ENCODE results near the gene TLE3. TPM values are rescaled to one million over a fixed set of nuclear protein-coding genes. Genes with fewer than 3 reads are reported as not detected.
"Not testable (repeated sequence)": the region's sequence is repeated elsewhere in the genome, so short reads cannot be mapped to it uniquely, and the experiment has no call there.

The TLE3 gene
- polyA plus RNA-seq, 10 donors, result 19.1 to 35.3 (median 27.9) TPM

DNA sequence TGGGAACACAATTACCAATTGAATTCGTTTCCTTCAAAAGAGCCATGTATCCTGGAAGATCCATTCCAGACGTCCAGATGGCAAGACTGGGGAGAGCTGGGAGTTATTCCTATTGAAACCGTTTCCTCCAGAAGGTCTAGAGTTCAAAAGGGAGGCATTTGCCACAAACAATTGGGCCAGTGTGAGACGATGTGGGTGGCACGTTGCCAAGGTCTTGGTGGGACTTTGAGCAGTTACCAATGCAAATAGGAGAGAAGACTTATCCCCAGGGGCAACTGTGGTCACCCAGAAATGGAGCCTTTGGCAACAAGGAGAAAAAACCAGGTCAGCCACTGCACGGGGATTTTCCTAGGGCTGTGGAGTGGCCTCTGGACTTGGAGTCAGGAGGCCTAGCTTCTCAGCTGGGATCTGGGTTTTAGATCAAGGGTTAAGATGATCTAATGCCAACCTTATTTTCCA is 29.6 kb upstream of the TLE3 start:
- DNase-seq, result peak in 1 of 3 donors; percentile 42

DNA sequence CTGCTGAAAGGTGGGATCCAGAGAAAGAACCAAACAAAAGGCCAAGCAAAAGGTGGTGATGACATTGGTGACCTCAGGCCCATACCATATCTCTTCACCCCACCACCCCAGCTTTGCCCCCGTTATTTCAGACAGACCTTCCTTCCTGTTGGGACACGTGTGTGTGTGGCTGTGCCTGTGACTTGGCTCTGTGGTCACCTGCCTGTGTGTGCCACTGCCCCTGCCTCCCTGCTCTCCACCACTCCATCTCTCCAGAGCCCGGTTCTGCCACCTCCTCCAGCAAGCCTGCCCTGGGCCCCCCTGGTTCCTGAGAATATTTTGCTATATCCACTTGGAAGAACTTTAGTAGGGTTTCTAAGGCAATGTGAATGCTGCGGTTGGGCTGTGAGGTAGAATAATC is 28.6 kb upstream of the TLE3 start:
- no peak for DNase-seq

DNA sequence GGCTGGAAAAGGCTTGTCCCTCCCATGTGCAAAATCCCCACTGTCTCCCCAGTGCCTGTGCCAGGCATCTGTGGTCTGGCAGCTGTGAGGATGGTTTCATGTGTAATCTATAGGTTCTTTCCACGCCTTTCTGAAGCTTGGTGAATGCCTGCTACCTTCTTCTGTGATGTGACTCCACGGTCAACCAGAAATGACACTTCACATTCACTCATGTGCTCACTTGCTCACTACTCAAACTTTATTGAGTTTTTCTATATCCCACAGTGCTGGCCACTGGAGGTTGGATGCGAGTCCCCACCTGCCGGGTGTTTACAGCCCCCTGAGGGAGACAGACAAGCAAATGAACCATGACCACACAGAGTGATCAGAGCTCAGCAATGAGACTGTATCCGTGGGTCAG is 27.9 kb upstream of the TLE3 start:
- no peak for DNase-seq

DNA sequence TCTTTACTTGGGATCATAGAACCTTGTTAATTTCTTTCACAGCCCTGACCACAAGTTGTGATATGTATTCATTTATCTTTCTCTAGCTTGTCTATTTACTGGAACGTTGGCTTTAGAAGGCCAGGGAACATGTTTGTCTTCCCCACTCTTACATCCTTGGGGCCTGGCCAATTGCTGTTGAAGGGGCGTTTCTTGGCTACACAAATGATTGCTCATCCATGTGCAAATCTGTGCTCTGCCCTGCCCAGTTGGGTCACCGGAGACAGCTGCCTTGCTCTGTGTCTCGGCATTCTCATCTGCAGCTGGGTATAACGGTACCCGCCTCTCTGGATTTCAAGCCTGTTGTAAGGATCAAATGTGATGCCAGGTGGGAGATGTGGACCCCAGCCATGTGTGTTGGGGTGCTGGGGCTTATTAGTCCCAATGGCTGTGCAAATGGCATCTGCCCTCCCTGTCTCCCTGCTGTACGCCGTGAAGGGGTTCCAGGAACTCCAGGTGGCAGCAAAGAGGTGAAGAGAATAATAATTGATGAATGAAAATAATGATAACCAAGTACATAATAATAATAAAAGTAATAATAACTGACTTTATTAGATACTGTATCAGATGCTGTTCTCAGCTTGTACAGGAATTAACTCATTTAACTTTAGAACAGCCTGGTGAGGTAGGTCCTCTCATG is 24.0 kb upstream of the TLE3 start:
- DNase-seq, result peak in 2 of 3 donors; percentile 75 to 88

DNA sequence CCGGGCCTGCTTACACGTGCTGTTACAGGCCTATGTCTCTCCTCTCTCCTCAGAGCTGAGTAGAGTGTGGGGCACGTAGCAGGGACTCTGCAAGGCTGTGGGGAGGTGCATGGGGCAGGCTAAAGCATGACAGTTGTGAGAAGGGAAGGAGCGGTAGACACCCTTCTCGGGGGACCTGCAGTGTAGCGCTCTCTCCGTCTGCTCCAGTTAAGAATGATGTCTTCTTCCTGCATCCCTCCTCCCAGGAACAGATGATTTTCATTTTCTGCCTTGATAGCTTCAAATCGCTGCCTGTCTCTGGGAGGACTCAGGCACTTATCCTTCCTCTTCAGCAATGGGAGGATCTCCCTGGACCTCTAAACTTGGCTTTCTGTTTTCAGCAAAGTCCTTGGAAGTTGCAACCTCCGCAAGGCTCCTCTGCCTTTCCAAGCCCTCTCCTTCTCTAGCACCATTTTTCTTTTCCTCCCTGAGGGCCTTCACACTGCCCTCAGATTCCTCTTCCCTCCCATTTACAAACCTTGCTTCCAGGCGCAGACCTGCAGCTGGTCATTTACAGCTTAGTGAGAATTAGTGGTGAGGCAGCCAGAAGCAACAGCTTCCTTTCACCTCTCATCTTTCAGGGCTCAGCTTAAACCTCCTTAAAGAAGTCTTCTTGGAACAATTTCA is 23.4 kb upstream of the TLE3 start:
- peak; percentile 24 to 87 (median 70) for DNase-seq

DNA sequence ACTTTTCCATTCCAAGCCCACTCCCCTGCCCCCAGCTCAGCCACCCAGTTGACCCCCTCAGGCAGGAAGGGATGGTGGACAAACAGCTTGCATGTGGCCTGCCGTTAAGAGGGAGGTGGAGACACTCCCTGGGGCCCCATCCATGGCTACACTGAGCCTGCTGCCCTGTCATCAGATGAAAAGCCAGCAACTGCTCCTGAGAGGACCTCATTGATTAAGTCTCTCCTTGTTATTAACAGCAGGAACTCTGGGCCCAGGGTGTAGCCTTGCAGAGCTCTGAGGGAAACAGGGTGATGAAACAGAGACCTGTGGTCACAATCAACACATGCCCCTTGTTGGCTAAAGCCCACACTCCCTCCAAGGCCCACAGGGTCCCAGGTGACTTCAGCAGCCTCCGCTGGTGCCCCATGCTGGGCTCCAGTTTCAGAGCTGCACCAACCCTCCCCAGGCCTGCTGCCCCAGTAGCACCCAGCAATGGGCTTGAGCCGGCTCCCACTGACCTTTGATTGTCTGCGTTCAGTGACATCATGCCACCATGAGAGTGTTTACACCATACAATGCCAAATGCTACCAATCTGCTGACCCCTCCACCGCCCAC is 22.3 kb upstream of the TLE3 start:
- DNase-seq, result no peak

DNA sequence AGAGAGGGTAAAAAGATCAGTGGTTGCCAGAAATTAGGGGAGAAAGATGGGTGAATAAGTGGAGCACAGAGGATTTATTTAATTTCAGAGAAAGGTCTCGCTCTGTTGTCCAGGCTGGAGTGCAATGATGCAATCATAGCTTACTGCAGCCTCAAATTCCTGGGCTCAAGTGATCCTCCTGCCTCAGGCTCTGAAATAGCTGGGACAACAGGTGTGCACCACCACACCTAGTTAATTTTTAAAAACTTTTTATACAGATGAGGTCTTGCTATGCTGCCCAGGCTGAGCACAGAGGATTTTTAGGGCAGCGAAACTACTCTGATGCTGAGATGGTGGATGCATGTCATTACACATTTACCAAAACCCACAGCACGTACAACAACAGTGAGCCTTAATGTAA is 20.9 kb upstream of the TLE3 start:
- no peak for DNase-seq

DNA sequence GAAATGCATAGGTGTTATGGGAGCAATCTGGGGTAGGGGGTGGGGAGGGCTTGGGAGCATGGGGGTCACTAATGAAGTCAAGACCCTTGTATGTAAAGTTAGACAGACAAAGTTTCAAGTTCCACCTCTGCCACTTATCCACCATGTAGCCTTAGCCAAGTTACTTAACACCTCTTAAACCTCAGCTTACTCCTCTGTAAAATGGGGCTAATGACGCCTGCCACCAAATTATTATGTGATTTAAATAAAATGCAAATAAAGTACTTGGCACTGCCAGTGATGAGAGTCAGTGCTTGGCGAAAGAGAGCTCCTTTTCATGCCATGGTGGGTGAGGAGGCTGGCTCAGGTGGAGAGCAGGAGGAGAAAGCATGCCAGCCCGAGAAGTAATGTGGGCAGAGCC is 18.6 kb upstream of the TLE3 start:
- DNase-seq, result no peak

DNA sequence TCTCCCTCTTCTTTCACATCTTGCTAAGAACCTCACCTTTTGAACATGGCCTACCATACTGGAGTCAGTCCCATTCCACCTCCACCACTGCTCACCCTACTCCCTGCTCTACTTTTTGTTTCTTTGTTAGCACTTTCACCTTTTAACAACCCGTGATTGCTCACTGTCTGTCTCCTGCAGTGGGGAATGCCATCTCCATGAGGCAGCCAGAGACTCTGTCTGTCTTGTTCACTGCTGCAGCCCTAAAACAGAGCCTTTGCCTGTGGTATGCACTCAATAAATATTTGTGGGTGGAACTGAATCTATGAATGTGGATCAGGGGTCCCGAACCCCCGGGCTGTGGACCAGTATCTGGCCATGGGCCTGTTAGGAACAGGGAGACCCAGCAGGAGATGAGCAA is 16.5 kb upstream of the TLE3 start:
- DNase-seq, result no peak

DNA sequence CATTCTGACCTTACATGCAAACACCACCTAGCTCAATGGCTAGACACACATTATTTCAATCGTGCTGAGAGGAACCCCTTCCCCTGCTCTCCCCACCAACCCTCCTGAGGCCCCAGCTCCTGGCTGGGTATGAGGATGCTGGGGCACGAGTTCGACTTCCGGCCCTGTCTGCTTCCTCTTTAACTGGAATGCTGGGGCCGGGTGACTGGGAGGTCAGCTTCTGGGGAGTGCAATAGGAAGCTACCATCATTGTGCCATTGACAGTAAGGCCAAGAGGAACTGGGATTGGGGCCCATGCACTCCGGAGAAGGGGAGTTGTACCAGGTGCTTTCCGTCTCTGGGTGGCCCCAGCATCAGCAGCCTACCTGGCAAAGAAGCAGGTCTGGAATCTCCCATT is 15.6 kb upstream of the TLE3 start:
- no peak for DNase-seq

DNA sequence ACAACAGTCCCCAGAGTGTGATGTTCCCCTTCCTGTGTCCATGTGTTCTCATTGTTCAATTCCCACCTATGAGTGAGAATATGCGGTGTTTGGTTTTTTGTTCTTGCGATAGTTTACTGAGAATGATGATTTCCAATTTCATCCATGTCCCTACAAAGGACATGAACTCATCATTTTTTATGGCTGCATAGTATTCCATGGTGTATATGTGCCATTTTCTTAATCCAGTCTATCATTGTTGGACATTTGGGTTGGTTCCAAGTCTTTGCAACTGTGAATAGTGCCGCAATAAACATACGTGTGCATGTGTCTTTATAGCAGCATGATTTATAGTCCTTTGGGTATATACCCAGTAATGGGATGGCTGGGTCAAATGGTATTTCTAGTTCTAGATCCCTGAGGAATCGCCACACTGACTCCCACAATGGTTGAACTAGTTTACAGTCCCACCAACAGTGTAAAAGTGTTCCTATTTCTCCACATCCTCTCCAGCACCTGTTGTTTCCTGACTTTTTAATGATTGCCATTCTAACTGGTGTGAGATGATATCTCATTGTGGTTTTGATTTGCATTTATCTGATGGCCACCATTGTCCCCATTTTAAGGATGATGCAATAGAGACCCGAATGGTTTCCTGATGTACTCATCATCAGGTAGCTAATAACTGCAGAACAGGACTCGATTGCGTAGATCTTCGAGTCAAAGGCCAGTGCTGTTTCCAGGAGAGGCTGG is 15.0 kb upstream of the TLE3 start:
- DNase-seq, result not testable (repeated sequence)

DNA sequence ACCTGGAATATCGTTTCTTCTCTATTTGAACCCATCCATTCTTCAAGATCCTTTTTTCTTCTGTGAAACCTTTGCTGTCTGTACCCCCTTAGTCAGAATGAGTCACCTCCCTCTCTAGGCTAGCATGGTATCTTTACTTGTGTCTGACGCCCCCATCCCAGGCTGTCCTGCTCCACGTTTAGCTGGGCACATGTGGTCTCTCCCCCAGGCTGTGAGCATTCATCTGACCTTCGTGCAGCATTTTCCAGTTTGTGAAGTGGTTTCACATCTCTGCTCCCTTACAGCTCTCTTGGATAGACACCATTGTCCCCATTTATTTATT is 14.3 kb upstream of the TLE3 start:
- no peak for DNase-seq

DNA sequence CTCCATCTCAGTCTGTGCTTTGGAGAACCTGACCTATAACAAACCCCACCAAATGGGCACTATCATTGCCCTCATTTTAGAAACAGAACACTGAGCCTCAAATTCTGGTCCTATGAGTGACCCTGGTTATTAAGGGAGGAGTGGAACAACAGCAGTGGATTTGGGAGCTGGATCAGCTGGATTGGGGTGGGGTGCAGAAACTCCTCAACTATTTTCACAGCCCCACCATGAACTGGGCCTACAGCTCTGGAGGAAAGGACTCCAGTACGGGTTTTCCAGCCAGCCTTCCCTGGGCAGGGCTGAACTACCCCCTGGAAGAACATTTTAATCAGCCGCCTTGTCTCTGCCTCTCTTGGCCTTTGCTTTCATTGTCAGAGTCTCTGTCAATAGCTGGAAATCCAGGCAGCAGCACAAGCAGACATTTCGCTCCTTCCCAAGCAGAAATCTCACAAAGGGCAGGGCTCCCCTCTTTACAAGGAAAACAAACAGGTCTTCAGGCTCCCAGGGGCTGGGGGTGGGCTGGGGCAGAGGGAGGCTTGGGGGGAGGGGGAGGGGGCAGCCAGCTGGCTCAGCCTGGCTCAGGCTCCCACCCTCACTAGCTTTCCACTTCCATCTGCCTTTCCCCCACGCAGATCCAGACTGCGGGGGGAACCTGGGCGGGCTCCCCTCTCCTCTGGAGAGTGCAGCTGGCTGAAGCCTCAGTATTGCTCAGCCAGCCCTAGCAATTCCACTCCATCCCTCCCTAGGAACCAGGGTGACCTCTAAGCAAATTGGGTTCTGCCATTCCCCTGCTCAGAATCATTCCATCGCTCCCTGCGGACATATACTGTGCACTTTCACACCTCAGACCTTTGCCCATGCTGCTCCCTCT is 13.7 kb upstream of the TLE3 start:
- peak; percentile 93 to 97 (median 94) for DNase-seq

DNA sequence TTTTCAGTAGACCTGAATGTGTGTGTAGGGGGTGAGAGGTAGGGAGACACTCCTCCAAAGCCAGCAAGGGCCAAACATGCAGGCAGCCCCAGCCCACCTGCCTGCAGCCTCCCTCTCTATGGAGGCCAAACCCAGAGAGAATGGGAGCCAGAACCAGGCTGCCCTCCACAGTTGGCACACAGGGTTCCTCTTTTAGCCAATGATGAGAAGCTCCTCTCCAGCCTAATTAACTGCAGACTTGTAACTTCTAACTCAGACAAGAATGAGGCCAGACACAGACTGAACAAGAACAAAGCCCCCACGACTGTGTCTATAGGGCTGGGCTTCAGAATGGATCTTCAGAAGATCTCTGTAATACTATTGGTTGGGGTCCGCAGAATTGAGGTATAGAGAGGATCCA is 12.3 kb upstream of the TLE3 start:
- no peak for DNase-seq

DNA sequence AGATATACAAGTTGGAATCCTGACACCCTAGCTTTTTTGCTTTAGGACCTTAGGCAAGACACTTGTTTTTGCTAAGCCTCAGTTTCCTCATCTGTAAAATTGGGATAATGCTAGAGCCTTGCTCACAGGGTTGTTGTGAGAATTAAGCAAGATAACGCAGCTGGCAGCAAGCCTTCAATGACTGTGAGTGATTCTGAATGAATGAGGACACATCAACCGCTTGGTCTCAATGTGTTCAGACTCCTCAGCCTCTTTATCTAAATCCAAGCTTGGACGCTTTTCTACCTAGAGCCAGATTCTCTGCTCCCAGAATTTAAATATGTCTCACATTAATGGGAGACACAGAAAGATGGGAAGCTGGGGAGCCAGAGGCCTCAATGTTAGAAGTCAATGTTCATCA is 11.8 kb upstream of the TLE3 start:
- no peak for DNase-seq

DNA sequence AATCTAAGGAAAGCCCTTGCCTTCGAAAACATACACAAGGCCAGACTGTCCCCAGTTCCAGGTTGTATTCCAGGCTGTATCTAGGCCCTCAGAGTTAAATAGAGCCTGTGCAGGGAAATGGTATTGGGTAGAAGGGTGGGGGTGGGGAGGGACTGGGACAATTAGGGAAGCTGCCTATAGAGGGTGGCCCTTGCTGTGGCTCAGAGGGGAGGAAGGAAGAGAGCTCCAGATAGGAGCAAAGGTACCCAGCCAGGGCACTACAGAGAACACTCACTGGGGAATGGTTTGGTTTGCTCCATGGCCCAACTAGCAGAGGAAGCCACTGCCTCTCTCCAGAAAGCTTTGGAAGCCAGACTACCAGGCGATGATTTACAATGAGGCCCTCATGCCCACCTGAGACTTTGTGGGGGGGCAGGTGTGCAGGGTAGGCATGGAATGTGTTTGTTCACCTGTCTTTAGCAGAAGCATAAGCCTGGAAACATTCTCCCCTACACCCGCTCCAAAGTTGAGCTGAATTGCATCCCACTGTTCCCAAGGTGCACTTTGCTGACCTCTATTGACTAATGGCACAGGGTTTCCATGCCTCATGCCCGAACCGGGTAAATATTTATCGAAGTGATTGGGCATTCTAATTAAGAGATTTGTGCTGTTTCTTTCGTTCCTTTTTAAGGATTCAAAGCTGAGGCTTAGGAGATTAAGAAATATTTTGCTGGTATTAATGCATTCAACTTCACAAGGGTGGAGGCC is 6.3 kb upstream of the TLE3 start:
- no peak for DNase-seq

DNA sequence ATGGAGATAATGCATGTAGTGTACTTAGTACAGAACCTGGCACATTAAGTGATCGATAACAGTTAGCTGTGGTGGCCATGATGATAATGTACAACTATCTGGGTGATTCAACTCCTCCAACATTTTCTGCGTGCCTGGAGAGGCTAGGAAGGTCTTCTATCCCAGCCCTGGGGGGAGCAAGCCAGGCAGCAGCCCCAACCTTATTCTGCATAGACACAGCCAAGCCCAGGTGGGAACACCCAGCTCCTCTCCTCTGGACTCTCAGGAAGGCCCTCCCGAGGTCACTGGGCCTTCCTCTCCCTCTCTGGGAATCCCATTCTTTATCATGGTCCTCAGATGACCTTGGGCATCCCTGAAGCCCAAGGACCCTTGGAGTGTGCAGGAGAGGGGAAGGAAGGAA is 5.1 kb upstream of the TLE3 start:
- DNase-seq, result no peak

DNA sequence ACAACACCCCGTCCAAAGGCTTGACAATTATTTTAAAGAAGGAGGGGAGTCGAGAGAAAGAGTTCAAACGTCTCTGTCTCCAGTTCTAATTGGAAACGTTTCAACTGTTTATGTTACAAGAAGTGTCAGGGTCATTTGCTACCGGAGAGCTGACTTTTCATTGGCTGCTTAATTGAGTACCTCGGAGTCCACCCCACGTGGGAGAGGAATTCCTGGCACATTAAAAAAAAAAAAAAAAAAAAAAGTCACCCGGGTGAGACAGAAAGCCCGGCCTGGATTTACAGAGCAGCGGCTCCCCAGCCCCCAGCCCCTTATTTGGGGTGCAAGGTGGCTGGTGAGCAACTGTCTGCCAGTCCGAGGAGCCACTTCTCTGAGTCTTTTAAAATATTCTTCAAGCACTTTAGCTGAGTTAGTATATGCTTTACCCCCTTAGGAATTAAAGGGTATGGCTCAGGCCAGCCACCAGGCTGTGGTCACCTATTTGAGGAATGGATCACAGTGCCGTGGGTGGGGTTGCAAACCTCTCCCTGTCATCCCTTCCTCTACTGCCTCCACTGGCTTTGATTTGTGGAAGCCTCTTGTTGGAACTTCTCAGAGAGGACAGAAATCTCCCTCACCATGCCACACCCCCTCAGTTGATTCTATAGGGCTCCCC is 3.9 kb upstream of the TLE3 start:
- peak; percentile 89 to 97 (median 93) for DNase-seq

DNA sequence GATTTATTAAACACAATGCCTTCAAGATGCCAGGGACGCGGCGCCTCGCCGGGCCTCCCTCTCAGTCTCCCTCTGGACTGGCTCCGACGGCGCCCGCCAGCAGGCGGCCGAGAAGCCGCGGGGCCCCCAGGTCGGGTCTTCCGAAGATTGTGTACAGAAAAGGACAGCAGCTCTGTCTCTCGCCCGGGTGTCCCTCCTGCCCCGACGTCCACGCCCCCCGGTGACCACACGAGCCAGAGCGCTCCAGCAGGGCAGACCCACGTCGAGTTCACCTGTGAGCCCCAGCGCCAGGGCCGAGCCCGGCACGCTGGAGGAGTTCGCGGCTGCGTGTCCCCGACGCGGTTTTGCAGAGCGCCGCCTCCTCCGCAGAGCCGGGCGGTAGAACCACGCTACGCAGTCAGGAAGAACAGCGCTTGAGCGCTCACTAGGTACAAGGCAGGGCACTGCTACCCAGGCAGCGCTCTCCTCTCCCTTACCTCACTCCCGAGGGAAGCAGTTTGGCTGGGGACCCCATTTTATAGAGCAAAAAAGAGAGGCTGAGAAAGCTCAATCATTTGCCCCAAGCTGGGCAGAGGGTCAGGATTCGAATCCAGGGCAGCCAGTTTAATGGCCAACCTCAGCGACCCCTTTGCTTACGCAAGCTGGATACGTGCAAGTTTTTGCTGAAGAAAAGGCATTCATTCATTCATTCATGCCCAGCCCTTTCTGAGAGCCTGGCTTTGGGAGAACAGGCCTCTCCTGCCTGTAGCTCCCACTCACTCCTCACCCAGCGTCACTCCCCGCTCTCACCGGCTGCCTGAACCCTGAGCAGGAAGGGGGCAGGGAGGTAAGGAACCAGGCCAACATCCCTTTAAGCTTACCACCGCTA is 3.0 kb upstream of the TLE3 start:
- DNase-seq, result peak in 2 of 3 donors; percentile 52 to 80

Measured in muscle of back (tissue), 11 donors.